Suprapubic skin (tissue), 4 donors: ENCODE measurements around the gene CACNA1D. TPM values are rescaled to one million over a fixed set of nuclear protein-coding genes. Genes with fewer than 3 reads are reported as not detected.

ENCODE experiments used
- DNase-seq, 2 donors: peaks; one replicate each; pipeline ENCODE4 v3.0.0-alpha.2; 2019; ENCODE audit warnings: low spot score in 2 of 2
- H3K27ac ChIP-seq: fragments of 200-600 bp; sonication (generic); one replicate; pipeline ENCODE4 v1.5.1; 2019
- H3K27me3 ChIP-seq: fragments of 200-600 bp; sonication (generic); one replicate; pipeline ENCODE4 v1.5.1; 2019
- H3K36me3 ChIP-seq: fragments of 200-600 bp; sonication (generic); one replicate; pipeline ENCODE4 v1.5.1; 2019
- H3K4me1 ChIP-seq: fragments of 200-600 bp; sonication (generic); one replicate; pipeline ENCODE4 v1.5.1; 2019
- H3K4me3 ChIP-seq: fragments of 200-600 bp; sonication (generic); one replicate; pipeline ENCODE4 v1.5.1; 2019; ENCODE audit warnings: mild to moderate bottlenecking
- H3K9me3 ChIP-seq: fragments of 200-600 bp; sonication (generic); one replicate; pipeline ENCODE4 v1.5.1; 2019
- CTCF ChIP-seq, 2 donors: fragments of 200-600 bp in 1 of 2; fragments of 450-650 bp in 1 of 2; sonication (generic) in 1 of 2; IDR thresholded peaks; one replicate each; pipeline ENCODE4 v1.5.1; 2016 to 2019; ENCODE audit warnings: antibody characterized with exemption in 2 of 2, mild to moderate bottlenecking in 1 of 2, moderate library complexity in 1 of 2
- EP300 ChIP-seq: sonication (generic); formaldehyde crosslinking; IDR thresholded peaks from one replicate; pipeline ENCODE4 v1.6.1; 2017; ENCODE audit warnings: antibody characterized with exemption
- POLR2A ChIP-seq, 2 donors: fragments of 450-650 bp; IDR thresholded peaks; one replicate each; pipeline ENCODE4 v1.6.1; 2017; ENCODE audit warnings: antibody characterized with exemption in 2 of 2, mild to moderate bottlenecking in 2 of 2, moderate library complexity in 2 of 2
- POLR2AphosphoS5 ChIP-seq, 3 donors: sonication (generic); formaldehyde crosslinking; IDR thresholded peaks; one replicate each; pipeline ENCODE4 v1.6.1; 2017; ENCODE audit warnings: antibody characterized with exemption in 3 of 3
- WGBS: methylation state at CpG from one replicate; pipeline ENCODE4 v1.1.5; 2018; 5-methylcytosine and 5-hydroxymethylcytosine counted together
- total RNA-seq, 4 donors: library from RNA; depleted of rRNA; stranded (reverse); fragments of >200 nt; gene quantifications; one replicate each; pipeline ENCODE4 v1.1.0, GENCODE V29; 2016

Gene CACNA1D
- total RNA-seq, 4 donors from 2014 or later, result 1.9 to 28.2 (median 6.3) TPM

GRCh38 chr3:53577506-53577905, 83.1 kb downstream of the CACNA1D start:
- H3K27me3 ChIP-seq, result no peaks in the 10 kb centered on the region
- no peak for DNase-seq

GRCh38 chr3:53579636-53580035, 85.2 kb downstream of the CACNA1D start:
- H3K27ac ChIP-seq, result no peak overlapping the region
- H3K27me3 ChIP-seq, result no peaks in the 10 kb centered on the region
- H3K36me3 ChIP-seq, result no peaks in the 10 kb centered on the region
- no peak for DNase-seq
- no peaks in the 10 kb centered on the region for H3K4me1 ChIP-seq
- H3K9me3 ChIP-seq, result no peaks in the 10 kb centered on the region
- whole genome bisulfite sequencing, result 79% methylated on average over 3 of the region's 3 CpGs
- no peak overlapping the region for H3K4me3 ChIP-seq
- TF ChIP-seq POLR2A (IDR thresholded peaks at IDR 0.05), result no peak
- no peak for TF ChIP-seq EP300
- TF ChIP-seq POLR2AphosphoS5 (IDR thresholded peaks at IDR 0.05), result no peak
- TF ChIP-seq CTCF (IDR thresholded peaks at IDR 0.05), result no peak

More at GRCh38 chr3:53577506-53577905, 83.1 kb downstream of the CACNA1D start:
- WGBS, result 59% methylated on average over 3 of the region's 3 CpGs
- Histone ChIP-seq H3K27ac (no peak overlapping the region), H3K9me3 (no peaks in the 10 kb centered on the region), H3K4me1 (no peaks in the 10 kb centered on the region), H3K36me3 (no peaks in the 10 kb centered on the region), H3K4me3 (no peak overlapping the region)
- TF ChIP-seq EP300 (no peak), CTCF (IDR thresholded peaks at IDR 0.05) (no peak), POLR2A (IDR thresholded peaks at IDR 0.05) (no peak), POLR2AphosphoS5 (IDR thresholded peaks at IDR 0.05) (no peak)

GRCh38 chr3:53581671-53582070, 87.3 kb downstream of the CACNA1D start:
- no peaks in the 10 kb centered on the region for H3K36me3 ChIP-seq
- DNase-seq, result no peak
- H3K4me3 ChIP-seq, result no peak overlapping the region
- no peaks in the 10 kb centered on the region for H3K9me3 ChIP-seq
- H3K4me1 ChIP-seq, result no peaks in the 10 kb centered on the region
- WGBS, result 72% methylated on average over 3 of the region's 3 CpGs
- H3K27ac ChIP-seq, result no peak overlapping the region
- H3K27me3 ChIP-seq, result no peaks in the 10 kb centered on the region
- TF ChIP-seq CTCF (IDR thresholded peaks at IDR 0.05), result no peak
- no peak for TF ChIP-seq EP300
- no peak for TF ChIP-seq POLR2A (IDR thresholded peaks at IDR 0.05)
- no peak for TF ChIP-seq POLR2AphosphoS5 (IDR thresholded peaks at IDR 0.05)

GRCh38 chr3:53583161-53583690, 88.8 kb downstream of the CACNA1D start:
- Histone ChIP-seq H3K36me3 (no peaks in the 10 kb centered on the region), H3K4me3 (no peak overlapping the region), H3K27me3 (no peaks in the 10 kb centered on the region), H3K9me3 (no peaks in the 10 kb centered on the region), H3K4me1 (no peaks in the 10 kb centered on the region), H3K27ac (no peak overlapping the region)
- DNase-seq, result no peak
- 58% methylated on average over 1 of the region's 2 CpGs for WGBS
- TF ChIP-seq EP300, result no peak
- TF ChIP-seq CTCF (IDR thresholded peaks at IDR 0.05), result no peak
- TF ChIP-seq POLR2A (IDR thresholded peaks at IDR 0.05), result no peak
- TF ChIP-seq POLR2AphosphoS5 (IDR thresholded peaks at IDR 0.05), result no peak

GRCh38 chr3:53585049-53585448, 90.6 kb downstream of the CACNA1D start:
- no peaks in the 10 kb centered on the region for H3K36me3 ChIP-seq
- H3K9me3 ChIP-seq, result no peaks in the 10 kb centered on the region
- no peak for TF ChIP-seq CTCF (IDR thresholded peaks at IDR 0.05)
- no peak for TF ChIP-seq EP300
- no peak for TF ChIP-seq POLR2AphosphoS5 (IDR thresholded peaks at IDR 0.05)
- no peak for TF ChIP-seq POLR2A (IDR thresholded peaks at IDR 0.05)
- no peak overlapping the region for H3K4me3 ChIP-seq
- no peak for DNase-seq
- no peaks in the 10 kb centered on the region for H3K4me1 ChIP-seq
- no peak overlapping the region for H3K27ac ChIP-seq
- H3K27me3 ChIP-seq, result no peaks in the 10 kb centered on the region
- WGBS, result 84% methylated on average over 2 of the region's 2 CpGs
